MCF 10A (cell line): ENCODE results near the gene TMEM184A. TPM values are rescaled to one million over a fixed set of nuclear protein-coding genes. Genes with fewer than 3 reads are reported as not detected.
A peak's percentile ranks its signal among the peaks of the same experiment; 100 is the strongest.

Source experiments
- BruUV-seq: library from RNA; stranded (reverse); fragments of 400-500 nt; replicated peaks from 2 replicates; lab custom pipeline; 2021; lab: Mats Ljungman, UMichigan
- CTCF ChIA-PET: fragments of 300-600 bp; sonication (Branson Sonifier 250); formaldehyde crosslinking; extraction: SDS; loops from one replicate; lab custom pipeline; 2021; ENCODE audit warnings: antibody characterized with exemption, inconsistent platforms; lab: Yijun Ruan, JAX
- POLR2A ChIA-PET: fragments of 300-600, 350-650 bp; sonication (Branson Sonifier 250); formaldehyde crosslinking; extraction: SDS; loops from one replicate; lab custom pipeline; 2020; ENCODE audit warnings: antibody characterized with exemption, inconsistent platforms; lab: Yijun Ruan, JAX
- DNase-seq: peaks from one replicate; pipeline ENCODE4 v3.0.0-alpha.2; 2018; ENCODE audit not compliant: unreplicated experiment
- H3K27ac Mint-ChIP-seq: one replicate; pipeline ENCODE4 v1.8.0; 2022; ENCODE audit warnings: mild to moderate bottlenecking, low read depth, mixed read lengths; ENCODE audit not compliant: unreplicated experiment
- H3K27me3 Mint-ChIP-seq: one replicate; pipeline ENCODE4 v1.8.0; 2022; ENCODE audit warnings: mixed read lengths; ENCODE audit not compliant: insufficient read depth, unreplicated experiment
- H3K36me3 Mint-ChIP-seq: one replicate; pipeline ENCODE4 v1.8.0; 2022; ENCODE audit warnings: mild to moderate bottlenecking, moderate library complexity, mixed read lengths; ENCODE audit not compliant: insufficient read depth, unreplicated experiment
- H3K4me1 Mint-ChIP-seq: one replicate; pipeline ENCODE4 v1.8.0; 2022; ENCODE audit warnings: mixed read lengths; ENCODE audit not compliant: insufficient read depth, unreplicated experiment
- H3K4me3 Mint-ChIP-seq: one replicate; pipeline ENCODE4 v1.8.0; 2022; ENCODE audit warnings: mild to moderate bottlenecking, moderate library complexity, mixed read lengths; ENCODE audit not compliant: unreplicated experiment
- H3K9me3 Mint-ChIP-seq: one replicate; pipeline ENCODE4 v1.8.0; 2022; ENCODE audit warnings: mixed read lengths; ENCODE audit not compliant: unreplicated experiment
- intact Hi-C: fragments of 100-400 bp; cut with micrococcal nuclease; formaldehyde crosslinking; loops from 2 replicates; pipeline ENCODE4 v1.14.1; 2022
- total RNA-seq: library from RNA; stranded (reverse); gene quantifications from 2 replicates; pipeline ENCODE4 v1.2.3, GENCODE V29; 2022
- TF ChIP-seq, protein P1 (sequence below): fragments of 200-600 bp; IDR thresholded peaks from one replicate; pipeline ENCODE4 v1.8.0; 2022; ENCODE audit warnings: antibody characterized with exemption, mild to moderate bottlenecking; ENCODE audit not compliant: unreplicated experiment

TMEM184A gene
- total RNA-seq, 1 experiment from 2014 or later = 14.2 TPM

DNA sequence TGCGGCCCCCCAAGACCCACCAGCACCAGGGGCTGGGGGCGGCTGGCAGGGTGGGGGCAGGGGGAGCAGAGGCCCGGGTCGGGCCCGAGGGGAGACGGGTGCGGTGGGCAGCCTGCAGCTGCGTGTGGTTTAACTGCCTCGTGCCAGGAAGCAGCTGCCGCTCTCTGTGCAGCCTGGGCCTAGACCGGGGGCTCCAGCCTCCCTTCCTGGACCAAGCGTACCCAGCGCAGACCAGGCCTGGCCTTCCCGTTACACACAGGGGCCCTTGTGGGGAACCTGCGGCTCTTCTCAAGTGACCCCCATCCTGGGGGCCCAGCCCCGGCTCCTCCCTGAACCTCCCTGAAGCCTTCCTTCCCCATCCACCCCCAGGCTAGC lies 45.2 kb downstream of the TMEM184A start:
- ChIA-PET POLR2A (no interaction called here), CTCF (no interaction called here)
- H3K4me3 Mint-ChIP-seq = no peak overlapping the region
- no peak overlapping the region for H3K27ac Mint-ChIP-seq
- peaks cover 8% of the 10 kb centered on the region for H3K4me1 Mint-ChIP-seq
- H3K27me3 Mint-ChIP-seq = no peaks in the 10 kb centered on the region
- TF ChIP-seq, protein P1, sequence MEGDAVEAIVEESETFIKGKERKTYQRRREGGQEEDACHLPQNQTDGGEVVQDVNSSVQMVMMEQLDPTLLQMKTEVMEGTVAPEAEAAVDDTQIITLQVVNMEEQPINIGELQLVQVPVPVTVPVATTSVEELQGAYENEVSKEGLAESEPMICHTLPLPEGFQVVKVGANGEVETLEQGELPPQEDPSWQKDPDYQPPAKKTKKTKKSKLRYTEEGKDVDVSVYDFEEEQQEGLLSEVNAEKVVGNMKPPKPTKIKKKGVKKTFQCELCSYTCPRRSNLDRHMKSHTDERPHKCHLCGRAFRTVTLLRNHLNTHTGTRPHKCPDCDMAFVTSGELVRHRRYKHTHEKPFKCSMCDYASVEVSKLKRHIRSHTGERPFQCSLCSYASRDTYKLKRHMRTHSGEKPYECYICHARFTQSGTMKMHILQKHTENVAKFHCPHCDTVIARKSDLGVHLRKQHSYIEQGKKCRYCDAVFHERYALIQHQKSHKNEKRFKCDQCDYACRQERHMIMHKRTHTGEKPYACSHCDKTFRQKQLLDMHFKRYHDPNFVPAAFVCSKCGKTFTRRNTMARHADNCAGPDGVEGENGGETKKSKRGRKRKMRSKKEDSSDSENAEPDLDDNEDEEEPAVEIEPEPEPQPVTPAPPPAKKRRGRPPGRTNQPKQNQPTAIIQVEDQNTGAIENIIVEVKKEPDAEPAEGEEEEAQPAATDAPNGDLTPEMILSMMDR = no peak
- no TSS peak for BruUV-seq
- intact Hi-C loops = no loop called here
- H3K9me3 Mint-ChIP-seq = no peaks in the 10 kb centered on the region
- peaks cover 7% of the 10 kb centered on the region for H3K36me3 Mint-ChIP-seq
- no peak for DNase-seq

DNA sequence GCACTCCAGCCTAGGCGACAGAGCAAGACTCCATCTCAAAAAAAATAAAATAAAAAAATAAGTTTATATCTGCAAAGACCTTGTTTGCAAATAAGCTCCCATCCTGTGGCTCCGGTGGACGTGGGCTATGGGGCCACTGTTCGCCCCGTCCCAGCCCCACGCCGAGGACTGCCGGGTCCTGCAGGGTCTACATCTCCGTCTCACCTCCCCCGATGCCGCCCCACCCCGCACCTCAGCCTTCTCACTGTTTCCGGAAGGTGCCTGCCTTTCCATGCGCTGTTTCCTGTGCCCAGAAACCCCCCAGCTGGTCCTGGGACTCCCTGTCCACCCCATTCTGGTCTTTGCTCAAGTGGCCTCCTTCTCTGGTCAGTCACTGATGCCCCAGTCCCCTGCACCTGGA lies 46.8 kb downstream of the TMEM184A start:
- TF ChIP-seq, protein P1 = no peak
- H3K27me3 Mint-ChIP-seq = no peaks in the 10 kb centered on the region
- no peak overlapping the region for H3K27ac Mint-ChIP-seq
- no peak overlapping the region for H3K4me3 Mint-ChIP-seq
- ChIA-PET POLR2A (no interaction called here), CTCF (interaction anchor here (0.6 to 0.7 kb wide), 2 partner anchors 13 to 113 kb away, joined by 3 read pairs; no protein-coding TSS in a partner anchor)
- no peak for DNase-seq
- BruUV-seq = no TSS peak
- intact Hi-C loops = no loop called here
- H3K9me3 Mint-ChIP-seq = no peaks in the 10 kb centered on the region
- peaks cover 8% of the 10 kb centered on the region for H3K4me1 Mint-ChIP-seq
- peaks cover 7% of the 10 kb centered on the region for H3K36me3 Mint-ChIP-seq

GRCh38 chr7:1508277-1508758 lies 47.7 kb downstream of the TMEM184A start:
- TF ChIP-seq, protein P1 = no peak
- ChIA-PET POLR2A (interaction anchor here (0.6 kb wide), 1 partner anchor 19 kb away, joined by 3 read pairs; no protein-coding TSS in a partner anchor), CTCF (interaction anchor here (0.6 kb wide), 1 partner anchor 598 kb away, joined by 3 read pairs; no protein-coding TSS in a partner anchor)
- DNase-seq = no peak
- Mint-ChIP-seq H3K27ac (no peak overlapping the region), H3K36me3 (peaks cover 9% of the 10 kb centered on the region), H3K4me3 (peak overlapping the region; percentile 14), H3K4me1 (peaks cover 8% of the 10 kb centered on the region), H3K9me3 (no peaks in the 10 kb centered on the region), H3K27me3 (no peaks in the 10 kb centered on the region)
- intact Hi-C loops = no loop called here
- no TSS peak for BruUV-seq

- CTCF ChIA-PET = interaction anchor here (1.0 to 1.3 kb wide), 7 partner anchors 8 to 64 kb away, joined by 3 to 8 read pairs (median 3); partner anchors contain the start of gene PSMG3
- intact Hi-C loops = no loop called here
Measured at GRCh38 chr7:1505731-1506550, 50.1 kb downstream of the TMEM184A start.

More at GRCh38 chr7:1505731-1506550, 50.1 kb downstream of the TMEM184A start:
- TF ChIP-seq, protein P1 = no peak
- peaks cover 14% of the 10 kb centered on the region for H3K4me1 Mint-ChIP-seq
- peak overlapping the region; percentile 63 for H3K4me3 Mint-ChIP-seq
- H3K9me3 Mint-ChIP-seq = no peaks in the 10 kb centered on the region
- peaks cover 22% of the 10 kb centered on the region for H3K36me3 Mint-ChIP-seq
- DNase-seq = no peak
- BruUV-seq = no TSS peak
- H3K27ac Mint-ChIP-seq = peak overlapping the region; percentile 80
- POLR2A ChIA-PET = interaction anchor here (0.5 to 3.6 kb wide), 6 partner anchors 14 to 745 kb away, joined by 3 to 28 read pairs (median 4); partner anchors contain the start of gene TMEM184A
- H3K27me3 Mint-ChIP-seq = no peaks in the 10 kb centered on the region
